PC-9 (cell line): Measurements from ENCODE around the gene ING4.

ENCODE experiments used
- CTCF ChIP-seq: fragments of 200-600 bp; sonication (generic); conservative IDR thresholded peaks from 2 replicates; pipeline ENCODE4 v1.6.1; 2017; ENCODE audit warnings: mixed run types, antibody characterized with exemption, mild to moderate bottlenecking, moderate library complexity
- EZH2 ChIP-seq: fragments of 200-600 bp; sonication (generic); IDR thresholded peaks from 2 replicates; pipeline ENCODE4 v1.8.0; 2017; ENCODE audit warnings: antibody characterized with exemption, low read depth

GRCh38 chr12:6694701-6695100 lies 31.8 kb upstream of the ING4 start:
- TF ChIP-seq CTCF (no peak), EZH2 (no peak)
